ENCODE measurements around the gene BPIFB4.

DNA sequence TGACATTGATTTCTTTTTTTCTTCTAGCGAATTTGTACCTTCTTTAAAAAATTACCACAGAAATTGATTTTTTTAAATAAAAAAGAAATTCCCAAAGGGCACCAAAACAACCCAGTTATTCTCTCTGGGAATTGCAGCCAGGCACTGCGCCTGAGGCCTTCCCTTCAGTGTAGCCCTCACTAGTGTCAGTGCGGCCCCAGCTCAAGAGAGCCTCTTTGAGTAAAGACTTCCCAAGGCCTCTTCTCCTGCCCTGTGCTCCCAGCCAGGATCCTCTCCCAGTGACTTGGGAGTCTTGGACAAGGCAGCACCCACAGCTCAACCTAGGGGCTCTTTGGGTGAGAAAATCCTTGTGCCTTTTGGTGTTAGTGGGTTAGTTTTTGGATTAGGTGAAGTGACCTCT, 41.5 kb downstream of the BPIFB4 start:
- TF ChIP-seq, protein P1, sequence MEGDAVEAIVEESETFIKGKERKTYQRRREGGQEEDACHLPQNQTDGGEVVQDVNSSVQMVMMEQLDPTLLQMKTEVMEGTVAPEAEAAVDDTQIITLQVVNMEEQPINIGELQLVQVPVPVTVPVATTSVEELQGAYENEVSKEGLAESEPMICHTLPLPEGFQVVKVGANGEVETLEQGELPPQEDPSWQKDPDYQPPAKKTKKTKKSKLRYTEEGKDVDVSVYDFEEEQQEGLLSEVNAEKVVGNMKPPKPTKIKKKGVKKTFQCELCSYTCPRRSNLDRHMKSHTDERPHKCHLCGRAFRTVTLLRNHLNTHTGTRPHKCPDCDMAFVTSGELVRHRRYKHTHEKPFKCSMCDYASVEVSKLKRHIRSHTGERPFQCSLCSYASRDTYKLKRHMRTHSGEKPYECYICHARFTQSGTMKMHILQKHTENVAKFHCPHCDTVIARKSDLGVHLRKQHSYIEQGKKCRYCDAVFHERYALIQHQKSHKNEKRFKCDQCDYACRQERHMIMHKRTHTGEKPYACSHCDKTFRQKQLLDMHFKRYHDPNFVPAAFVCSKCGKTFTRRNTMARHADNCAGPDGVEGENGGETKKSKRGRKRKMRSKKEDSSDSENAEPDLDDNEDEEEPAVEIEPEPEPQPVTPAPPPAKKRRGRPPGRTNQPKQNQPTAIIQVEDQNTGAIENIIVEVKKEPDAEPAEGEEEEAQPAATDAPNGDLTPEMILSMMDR (optimal IDR thresholded peaks at IDR 0.05 in 1 of 3, IDR thresholded peaks at IDR 0.05 in 1 of 3, conservative IDR thresholded peaks at IDR 0.05 in 1 of 3; ENCODE audit: extremely low read depth in 1 of 3, insufficient read depth in 2 of 3, low read length in 3 of 3), result no peak
- TF ChIP-seq EZH2 (IDR thresholded peaks at IDR 0.05; ENCODE audit: low read length), result no peak
